GM19099 (cell line): ENCODE results near the gene YWHAE.

Experiments
- POLR2A ChIP-seq: IDR thresholded peaks from 3 replicates; pipeline ENCODE4 v1.6.1; 2011; ENCODE audit warnings: low read depth; ENCODE audit not compliant: insufficient read length; ENCODE audit errors: extremely low read depth

Gene YWHAE

GRCh38 chr17:1351275-1351674, 48.7 kb downstream of the YWHAE start:
- no peak for TF ChIP-seq POLR2A

- no peak for TF ChIP-seq POLR2A
These were observed 52.3 kb downstream of the YWHAE start for GRCh38 chr17:1347589-1348323.

- TF ChIP-seq POLR2A, result no peak
These were observed 55.5 kb downstream of the YWHAE start for GRCh38 chr17:1344521-1344920.

- TF ChIP-seq POLR2A, result no peak
These were observed 56.5 kb downstream of the YWHAE start for GRCh38 chr17:1343554-1343953.

GRCh38 chr17:1340371-1340770, 59.7 kb downstream of the YWHAE start:
- TF ChIP-seq POLR2A, result no peak

GRCh38 chr17:1331708-1332107, 68.3 kb downstream of the YWHAE start:
- TF ChIP-seq POLR2A, result no peak

- no peak for TF ChIP-seq POLR2A
These were observed 70.2 kb downstream of the YWHAE start for GRCh38 chr17:1329745-1330343.

GRCh38 chr17:1328437-1328836, 71.6 kb downstream of the YWHAE start:
- TF ChIP-seq POLR2A, result no peak

GRCh38 chr17:1325766-1326165, 74.3 kb downstream of the YWHAE start:
- no peak for TF ChIP-seq POLR2A

- TF ChIP-seq POLR2A, result no peak
These were observed 75.7 kb downstream of the YWHAE start for GRCh38 chr17:1324201-1324771.

- TF ChIP-seq POLR2A, result no peak
These were observed 76.7 kb downstream of the YWHAE start for GRCh38 chr17:1323336-1323735.

GRCh38 chr17:1322480-1322879, 77.5 kb downstream of the YWHAE start:
- no peak for TF ChIP-seq POLR2A

- no peak for TF ChIP-seq POLR2A
These were observed 78.0 kb downstream of the YWHAE start for GRCh38 chr17:1322014-1322428.

- no peak for TF ChIP-seq POLR2A
These were observed 84.1 kb downstream of the YWHAE start for GRCh38 chr17:1315891-1316403.

- no peak for TF ChIP-seq POLR2A
These were observed 84.6 kb downstream of the YWHAE start for GRCh38 chr17:1315409-1315808.

GRCh38 chr17:1313270-1314005, 86.6 kb downstream of the YWHAE start:
- TF ChIP-seq POLR2A, result no peak

- no peak for TF ChIP-seq POLR2A
These were observed 87.7 kb downstream of the YWHAE start for GRCh38 chr17:1312261-1312870.
